Vagina (tissue), 2 donors: ENCODE data around the gene COX6B1. TPM values are rescaled to one million over a fixed set of nuclear protein-coding genes. Genes with fewer than 3 reads are reported as not detected.

Experiments
- DNase-seq, 2 donors: peaks; one replicate each; pipeline ENCODE4 v3.0.0-alpha.2; 2017; ENCODE audit errors: extremely low spot score in 2 of 2
- H3K27ac ChIP-seq: fragments of 200-600 bp; sonication (generic); one replicate; pipeline ENCODE4 v1.5.1; 2019
- H3K27me3 ChIP-seq: fragments of 200-600 bp; sonication (generic); one replicate; pipeline ENCODE4 v1.5.1; 2019
- H3K36me3 ChIP-seq, 2 donors: fragments of 200-600 bp; sonication (generic); one replicate each; pipeline ENCODE4 v1.5.1; 2017 to 2019
- H3K4me1 ChIP-seq: fragments of 200-600 bp; sonication (generic); one replicate; pipeline ENCODE4 v1.5.1; 2019
- H3K4me3 ChIP-seq, 2 donors: fragments of 200-600 bp; sonication (generic); 1 replicate in 1 of 2; 2 replicates in 1 of 2; pipeline ENCODE4 v1.5.1; 2016 to 2019
- H3K9me3 ChIP-seq: fragments of 200-600 bp; sonication (generic); one replicate; pipeline ENCODE4 v1.5.1; 2019
- CTCF ChIP-seq, 3 experiments: fragments of 450-650 bp in 2 of 3; fragments of 200-600 bp in 1 of 3; sonication (generic) in 1 of 3; IDR thresholded peaks; one replicate each; pipeline ENCODE4 v1.5.1; 2017 to 2019; ENCODE audit warnings: antibody characterized with exemption in 3 of 3, mild to moderate bottlenecking in 2 of 3, moderate library complexity in 2 of 3
- POLR2A ChIP-seq, 2 donors: fragments of 450-650 bp; IDR thresholded peaks; one replicate each; pipeline ENCODE4 v1.6.1; 2017; ENCODE audit warnings: antibody characterized with exemption in 2 of 2, mild to moderate bottlenecking in 2 of 2, moderate library complexity in 2 of 2
- POLR2AphosphoS5 ChIP-seq, 2 donors: sonication (generic); formaldehyde crosslinking; IDR thresholded peaks; one replicate each; pipeline ENCODE4 v1.9.0; 2017; ENCODE audit warnings: antibody characterized with exemption in 2 of 2, mild to moderate bottlenecking in 2 of 2, low read depth in 1 of 2; ENCODE audit not compliant: insufficient read depth in 1 of 2
- intact Hi-C: fragments of 100-400 bp; cut with DNase I; formaldehyde crosslinking; loops from one replicate; pipeline ENCODE4 v1.15.1; 2023
- total RNA-seq: library from RNA; depleted of rRNA; stranded (reverse); fragments of >200 nt; gene quantifications from one replicate; pipeline ENCODE4 v1.2.3, GENCODE V29; 2016

The COX6B1 gene
- total RNA-seq, 1 donor from 2014 or later, result 265 TPM

- H3K4me3 ChIP-seq, result no peak overlapping the region
- H3K4me1 ChIP-seq, result no peaks in the 10 kb centered on the region
- TF ChIP-seq POLR2A (IDR thresholded peaks at IDR 0.05) (no peak), CTCF (IDR thresholded peaks at IDR 0.05) (no peak), POLR2AphosphoS5 (IDR thresholded peaks at IDR 0.05; ENCODE audit: insufficient read depth in 1 of 2, low read depth in 1 of 2) (no peak)
- no peak for DNase-seq
- intact Hi-C loops, result no loop called here
- H3K9me3 ChIP-seq, result no peaks in the 10 kb centered on the region
- H3K27ac ChIP-seq, result no peak overlapping the region
- peaks cover 0 to 7% of the 10 kb centered on the region in 2 donors for H3K36me3 ChIP-seq
- no peaks in the 10 kb centered on the region for H3K27me3 ChIP-seq
Measured at GRCh38 chr19:35618857-35619256, 29.3 kb upstream of the COX6B1 start.

- H3K9me3 ChIP-seq, result no peaks in the 10 kb centered on the region
- peak in 1 of 2 donors; percentile 76 for DNase-seq
- intact Hi-C loops, result no loop called here
- no peak overlapping the region for H3K4me3 ChIP-seq
- no peaks in the 10 kb centered on the region for H3K4me1 ChIP-seq
- TF ChIP-seq CTCF (IDR thresholded peaks at IDR 0.05) (no peak), POLR2A (IDR thresholded peaks at IDR 0.05) (no peak), POLR2AphosphoS5 (IDR thresholded peaks at IDR 0.05; ENCODE audit: insufficient read depth in 1 of 2, low read depth in 1 of 2) (no peak)
- H3K27me3 ChIP-seq, result no peaks in the 10 kb centered on the region
- no peak overlapping the region for H3K27ac ChIP-seq
- peaks cover 0 to 7% of the 10 kb centered on the region in 2 donors for H3K36me3 ChIP-seq
Measured at GRCh38 chr19:35619290-35619923, 28.7 kb upstream of the COX6B1 start.

- Histone ChIP-seq H3K27ac (no peak overlapping the region), H3K36me3 (peaks cover 0 to 7% of the 10 kb centered on the region in 2 donors), H3K4me1 (no peaks in the 10 kb centered on the region), H3K27me3 (no peaks in the 10 kb centered on the region), H3K4me3 (no peak overlapping the region), H3K9me3 (no peaks in the 10 kb centered on the region)
- DNase-seq, result no peak
- TF ChIP-seq POLR2A (IDR thresholded peaks at IDR 0.05), result no peak
- TF ChIP-seq CTCF (IDR thresholded peaks at IDR 0.05), result no peak
- no peak for TF ChIP-seq POLR2AphosphoS5 (IDR thresholded peaks at IDR 0.05; ENCODE audit: insufficient read depth in 1 of 2, low read depth in 1 of 2)
- intact Hi-C loops, result no loop called here
Measured at GRCh38 chr19:35620001-35620400, 28.1 kb upstream of the COX6B1 start.

- Histone ChIP-seq H3K27me3 (no peaks in the 10 kb centered on the region), H3K36me3 (peaks cover 0 to 7% of the 10 kb centered on the region in 2 donors), H3K27ac (no peak overlapping the region), H3K9me3 (no peaks in the 10 kb centered on the region), H3K4me1 (no peaks in the 10 kb centered on the region), H3K4me3 (no peak overlapping the region)
- TF ChIP-seq POLR2AphosphoS5 (IDR thresholded peaks at IDR 0.05; ENCODE audit: insufficient read depth in 1 of 2, low read depth in 1 of 2) (no peak), CTCF (IDR thresholded peaks at IDR 0.05) (no peak), POLR2A (IDR thresholded peaks at IDR 0.05) (no peak)
- no peak for DNase-seq
- intact Hi-C loops, result no loop called here
Measured at GRCh38 chr19:35621708-35622107, 26.4 kb upstream of the COX6B1 start.

GRCh38 chr19:35622750-35623149, 25.4 kb upstream of the COX6B1 start:
- Histone ChIP-seq H3K36me3 (peaks cover 0 to 7% of the 10 kb centered on the region in 2 donors), H3K9me3 (no peaks in the 10 kb centered on the region), H3K27ac (no peak overlapping the region), H3K27me3 (no peaks in the 10 kb centered on the region), H3K4me1 (peaks cover under 1% of the 10 kb centered on the region), H3K4me3 (no peak overlapping the region)
- intact Hi-C loops, result no loop called here
- TF ChIP-seq CTCF (IDR thresholded peaks at IDR 0.05) (no peak), POLR2A (IDR thresholded peaks at IDR 0.05) (no peak), POLR2AphosphoS5 (IDR thresholded peaks at IDR 0.05; ENCODE audit: insufficient read depth in 1 of 2, low read depth in 1 of 2) (no peak)
- no peak for DNase-seq
